ENCODE measurements around the gene ARID5B.

The ARID5B gene

GRCh38 chr10:62075414-62075813 is 173.9 kb downstream of the ARID5B start:
- no peak for DNase-seq (ENCODE audit: low spot score)

- DNase-seq (ENCODE audit: low spot score), result no peak
Measured at GRCh38 chr10:62075912-62076311, 174.4 kb downstream of the ARID5B start.

- DNase-seq (ENCODE audit: low spot score), result no peak
Measured at GRCh38 chr10:62076891-62077290, 175.4 kb downstream of the ARID5B start.

- DNase-seq (ENCODE audit: low spot score), result no peak
Measured at GRCh38 chr10:62077330-62078015, 176.0 kb downstream of the ARID5B start.

GRCh38 chr10:62079885-62080559 is 178.5 kb downstream of the ARID5B start:
- no peak for DNase-seq (ENCODE audit: low spot score)

- no peak for DNase-seq (ENCODE audit: low spot score)
Measured at GRCh38 chr10:62080905-62081304, 179.4 kb downstream of the ARID5B start.

GRCh38 chr10:62081341-62082270 is 180.1 kb downstream of the ARID5B start:
- DNase-seq (ENCODE audit: low spot score), result no peak

GRCh38 chr10:62082271-62082656 is 180.8 kb downstream of the ARID5B start:
- no peak for DNase-seq (ENCODE audit: low spot score)

GRCh38 chr10:62082729-62083411 is 181.4 kb downstream of the ARID5B start:
- DNase-seq (ENCODE audit: low spot score), result no peak

- peak; percentile 54 for DNase-seq (ENCODE audit: low spot score)
Measured at GRCh38 chr10:62083412-62084267, 182.1 kb downstream of the ARID5B start.

- no peak for DNase-seq (ENCODE audit: low spot score)
Measured at GRCh38 chr10:62084451-62084850, 183.0 kb downstream of the ARID5B start.

- no peak for DNase-seq (ENCODE audit: low spot score)
Measured at GRCh38 chr10:62085404-62085803, 183.9 kb downstream of the ARID5B start.

- no peak for DNase-seq (ENCODE audit: low spot score)
Measured at GRCh38 chr10:62085821-62086220, 184.3 kb downstream of the ARID5B start.

GRCh38 chr10:62087329-62087728 is 185.8 kb downstream of the ARID5B start:
- DNase-seq (ENCODE audit: low spot score), result no peak

GRCh38 chr10:62088786-62089185 is 187.3 kb downstream of the ARID5B start:
- DNase-seq (ENCODE audit: low spot score), result no peak

GRCh38 chr10:62092301-62093030 is 191.0 kb downstream of the ARID5B start:
- no peak for DNase-seq (ENCODE audit: low spot score)

GRCh38 chr10:62093863-62094291 is 192.4 kb downstream of the ARID5B start:
- no peak for DNase-seq (ENCODE audit: low spot score)

- no peak for DNase-seq (ENCODE audit: low spot score)
Measured at GRCh38 chr10:62095181-62096122, 194.0 kb downstream of the ARID5B start.
